ENCODE data around the gene TLE2.

- TF ChIP-seq POLR2A (IDR thresholded peaks at IDR 0.05): no peak
- no peak for TF ChIP-seq CTCF (IDR thresholded peaks at IDR 0.05)
Measured at GRCh38 chr19:3065675-3066357, 36.7 kb upstream of the TLE2 start.
